GM18909 (cell line): ENCODE results near the gene ATRIP.
"Not testable (repeated sequence)": the region's sequence is repeated elsewhere in the genome, so short reads cannot be mapped to it uniquely, and the experiment has no call there.

Experiments used
- ATAC-seq: cut with Tn5 transposase; IDR thresholded peaks from one replicate; pipeline ENCODE4 v1.9.1; 2021; ENCODE audit warnings: mild to moderate bottlenecking; ENCODE audit not compliant: unreplicated experiment, poor library complexity

Gene ATRIP

GRCh38 chr3:48466386-48467109, 20.0 kb downstream of the ATRIP start:
- no peak for ATAC-seq

- ATAC-seq: no peak
Measured at GRCh38 chr3:48467110-48467454, 20.5 kb downstream of the ATRIP start.

- no peak for ATAC-seq
Measured at GRCh38 chr3:48467473-48468267, 21.1 kb downstream of the ATRIP start.

- ATAC-seq: no peak
Measured at GRCh38 chr3:48468329-48468731, 21.8 kb downstream of the ATRIP start.

GRCh38 chr3:48469046-48469915, 22.7 kb downstream of the ATRIP start:
- ATAC-seq: no peak

GRCh38 chr3:48470286-48470685, 23.7 kb downstream of the ATRIP start:
- ATAC-seq: no peak

GRCh38 chr3:48472673-48472922, 26.1 kb downstream of the ATRIP start:
- peak; percentile 13 for ATAC-seq

GRCh38 chr3:48472923-48473616, 26.5 kb downstream of the ATRIP start:
- ATAC-seq: peak; percentile 83

- ATAC-seq: no peak
Measured at GRCh38 chr3:48473617-48473952, 27.0 kb downstream of the ATRIP start.

GRCh38 chr3:48474031-48474430, 27.5 kb downstream of the ATRIP start:
- not testable (repeated sequence) for ATAC-seq

- no peak for ATAC-seq
Measured at GRCh38 chr3:48474619-48475018, 28.1 kb downstream of the ATRIP start.

- no peak for ATAC-seq
Measured at GRCh38 chr3:48475188-48475587, 28.7 kb downstream of the ATRIP start.

GRCh38 chr3:48476426-48477053, 30.0 kb downstream of the ATRIP start:
- no peak for ATAC-seq

GRCh38 chr3:48477959-48478520, 31.5 kb downstream of the ATRIP start:
- no peak for ATAC-seq

GRCh38 chr3:48478626-48479555, 32.4 kb downstream of the ATRIP start:
- ATAC-seq: no peak

- not testable (repeated sequence) for ATAC-seq
Measured at GRCh38 chr3:48480891-48481290, 34.4 kb downstream of the ATRIP start.

GRCh38 chr3:48482822-48483221, 36.3 kb downstream of the ATRIP start:
- not testable (repeated sequence) for ATAC-seq

GRCh38 chr3:48486952-48487351, 40.4 kb downstream of the ATRIP start:
- no peak for ATAC-seq
